GM19043 (cell line): ENCODE results near the gene ZNF292.
"Not testable (repeated sequence)": the region's sequence is repeated elsewhere in the genome, so short reads cannot be mapped to it uniquely, and the experiment has no call there.

Experiments used
- ATAC-seq: cut with Tn5 transposase; IDR thresholded peaks from one replicate; pipeline ENCODE4 v1.9.1; 2021; ENCODE audit warnings: low read depth; ENCODE audit not compliant: unreplicated experiment

ZNF292 gene

GRCh38 chr6:87154993-87155841 is at the start of gene ZNF292:
Gene ZNF292, plus strand, starts transcription at chr6:87155565. Its CDS starts 27 bp downstream, at chr6:87155592.
- peak; percentile 66 for ATAC-seq

DNA sequence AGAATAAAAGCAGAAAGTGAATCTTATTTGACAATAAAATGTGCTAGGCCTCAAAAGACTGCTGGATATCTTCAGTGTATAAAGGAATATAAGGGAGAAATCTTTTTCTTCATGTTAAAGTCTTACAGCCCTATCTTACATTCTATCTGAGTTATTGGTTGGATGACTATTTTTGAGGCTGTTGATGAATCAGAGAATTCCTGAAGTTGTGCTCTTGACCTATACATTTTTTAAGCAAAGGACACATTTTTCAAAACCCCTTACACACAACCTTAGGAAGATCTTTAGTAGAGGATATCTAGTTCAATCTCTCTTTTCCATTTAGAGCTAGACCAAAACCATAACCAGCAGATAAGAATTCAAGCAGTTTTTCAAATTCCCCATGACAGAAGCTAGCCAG is 49.5 kb upstream of the ZNF292 start:
- no peak for ATAC-seq

DNA sequence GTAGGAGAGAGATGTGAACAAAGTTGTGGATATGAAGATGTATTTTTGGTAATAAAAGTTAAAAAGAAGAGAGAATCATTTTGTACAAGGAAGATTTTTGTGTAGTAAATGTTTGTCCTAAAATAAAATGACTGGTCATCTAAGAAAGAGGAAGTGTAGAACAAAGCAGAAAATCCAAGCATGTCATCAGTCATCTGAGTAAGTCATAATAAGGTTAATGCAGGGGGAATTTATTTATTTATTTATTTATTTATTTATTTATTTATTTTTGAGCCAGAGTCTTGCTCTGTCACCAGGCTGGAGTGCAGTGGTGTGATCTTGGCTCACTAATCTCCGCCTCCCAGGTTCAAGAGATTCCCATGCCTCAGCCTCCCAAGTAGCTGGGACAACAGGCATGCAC is 44.7 kb upstream of the ZNF292 start:
- no peak for ATAC-seq

DNA sequence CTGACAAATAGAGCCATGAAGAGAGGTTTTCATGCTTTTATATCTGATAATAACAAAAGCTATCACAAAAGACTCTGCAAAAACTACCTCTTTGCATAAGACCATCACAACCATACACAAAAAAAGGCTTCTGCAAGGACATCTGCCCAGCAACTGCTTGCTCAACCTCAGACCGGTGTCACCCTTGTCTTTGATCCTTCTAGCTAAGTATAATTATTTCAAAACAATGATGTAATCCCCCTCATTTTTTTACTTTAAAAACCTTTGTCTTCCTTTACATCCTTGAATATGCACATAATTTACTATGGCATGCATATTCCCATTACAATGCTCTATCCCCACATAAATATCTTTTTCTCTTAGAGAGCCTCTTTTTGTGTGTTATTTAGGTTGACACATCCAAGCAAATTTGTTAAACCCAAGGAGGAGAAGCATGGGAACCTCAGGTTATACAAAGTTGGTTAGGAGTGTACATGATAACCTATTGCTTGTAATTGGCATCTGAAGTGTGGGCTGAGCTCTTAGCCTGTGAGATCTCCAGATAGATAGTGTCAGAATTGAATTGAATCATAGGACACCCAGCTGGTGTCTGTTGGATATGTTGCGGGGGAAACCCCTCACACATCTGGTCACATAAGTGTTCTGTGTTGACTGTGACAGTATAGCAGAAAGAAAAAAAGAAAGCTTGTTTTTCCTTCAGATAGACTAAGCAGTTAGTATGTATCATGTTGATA is 39.8 kb upstream of the ZNF292 start:
- peak; percentile 92 for ATAC-seq

DNA sequence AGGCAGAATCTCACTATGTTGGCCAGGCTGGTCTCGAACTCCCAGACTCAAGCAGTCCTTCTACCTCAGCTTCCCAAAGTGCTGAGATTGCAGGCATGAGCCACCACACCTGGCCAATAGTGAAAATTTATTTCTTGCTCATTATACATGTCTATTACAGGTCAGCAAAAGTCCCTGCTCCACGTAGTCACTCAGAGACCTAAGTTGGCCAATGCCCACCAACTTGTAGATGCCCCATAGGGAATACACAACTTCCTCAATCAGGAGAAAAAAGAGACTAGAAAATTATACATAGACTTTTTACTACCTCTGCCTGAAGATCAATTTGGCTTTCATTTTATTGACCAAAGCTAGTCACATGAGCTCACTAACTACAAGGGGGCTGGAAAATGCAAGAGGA is 38.4 kb upstream of the ZNF292 start:
- ATAC-seq = no peak

GRCh38 chr6:87118054-87118453 is 37.3 kb upstream of the ZNF292 start:
- no peak for ATAC-seq

- no peak for ATAC-seq
Observed at GRCh38 chr6:87122477-87122876, 32.9 kb upstream of the ZNF292 start.

DNA sequence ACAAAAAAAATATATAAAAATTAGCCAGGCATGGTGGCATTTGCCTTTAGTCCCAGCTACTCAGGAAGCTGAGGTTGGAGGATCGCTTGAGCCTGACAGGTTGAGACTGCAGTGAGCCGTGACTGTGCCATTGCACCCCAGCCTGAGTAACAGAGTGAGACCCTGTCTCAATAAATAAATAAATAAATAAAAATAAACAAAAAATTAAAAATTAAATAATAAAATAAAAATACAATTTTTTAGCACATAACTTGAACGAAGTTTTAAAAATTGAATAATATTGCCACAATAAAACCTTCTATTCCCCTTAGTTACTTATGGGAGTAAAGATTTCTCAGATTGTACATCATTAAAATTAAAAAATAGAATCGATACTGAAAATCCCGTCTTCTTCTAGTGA is 31.3 kb upstream of the ZNF292 start:
- no peak for ATAC-seq

- ATAC-seq = no peak
Observed at GRCh38 chr6:87126501-87126900, 28.9 kb upstream of the ZNF292 start.

- ATAC-seq = no peak
Observed at GRCh38 chr6:87127737-87128136, 27.6 kb upstream of the ZNF292 start.

GRCh38 chr6:87136963-87137362 is 18.4 kb upstream of the ZNF292 start:
- no peak for ATAC-seq

GRCh38 chr6:87139236-87139635 is 16.1 kb upstream of the ZNF292 start:
- ATAC-seq = peak; percentile 68

GRCh38 chr6:87139927-87140326 is 15.4 kb upstream of the ZNF292 start:
- ATAC-seq = not testable (repeated sequence)

GRCh38 chr6:87146363-87146762 is 9.0 kb upstream of the ZNF292 start:
- ATAC-seq = no peak

GRCh38 chr6:87150406-87150805 is 5.0 kb upstream of the ZNF292 start:
- no peak for ATAC-seq

GRCh38 chr6:87151471-87151780 is 3.9 kb upstream of the ZNF292 start:
- no peak for ATAC-seq

DNA sequence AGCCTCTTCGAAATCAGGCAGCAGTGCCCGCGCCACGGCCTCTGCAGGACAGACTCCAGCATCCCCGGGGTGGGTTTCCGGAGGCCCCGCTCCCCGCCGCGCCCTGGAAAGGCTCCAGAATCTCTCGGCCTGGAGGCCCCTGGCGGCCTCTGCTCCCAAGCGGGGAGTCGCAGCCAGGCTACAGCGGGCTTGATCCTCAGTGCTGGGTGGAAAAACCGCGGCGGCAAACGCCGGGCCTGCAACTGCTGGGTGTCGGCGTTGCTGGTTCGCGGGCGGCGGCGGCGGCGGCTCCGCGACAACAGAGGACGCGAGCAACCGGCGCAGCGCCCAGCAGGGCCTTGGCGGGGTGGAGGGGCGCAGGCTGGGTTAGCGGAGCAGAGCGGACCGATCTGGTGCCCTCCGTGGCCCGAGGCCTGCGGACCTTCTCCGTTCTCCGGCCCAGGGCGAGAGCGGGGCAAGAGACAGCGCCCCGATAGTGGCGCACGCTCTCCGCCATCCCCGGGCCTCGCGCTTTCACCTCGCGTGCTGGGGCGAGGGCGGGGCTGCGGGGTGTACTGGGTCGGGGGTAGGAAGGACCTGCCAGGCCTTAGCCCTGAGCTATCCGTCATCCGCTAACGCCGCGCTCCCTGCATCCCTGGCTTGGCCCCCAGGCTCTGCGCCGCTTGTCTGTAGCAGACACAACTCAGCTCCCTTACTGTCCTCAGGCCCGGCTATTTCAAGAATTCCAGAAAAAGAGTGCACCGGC is 3.4 kb upstream of the ZNF292 start:
- ATAC-seq = peak; percentile 23

- no peak for ATAC-seq
Observed at GRCh38 chr6:87152526-87152955, 2.8 kb upstream of the ZNF292 start.

DNA sequence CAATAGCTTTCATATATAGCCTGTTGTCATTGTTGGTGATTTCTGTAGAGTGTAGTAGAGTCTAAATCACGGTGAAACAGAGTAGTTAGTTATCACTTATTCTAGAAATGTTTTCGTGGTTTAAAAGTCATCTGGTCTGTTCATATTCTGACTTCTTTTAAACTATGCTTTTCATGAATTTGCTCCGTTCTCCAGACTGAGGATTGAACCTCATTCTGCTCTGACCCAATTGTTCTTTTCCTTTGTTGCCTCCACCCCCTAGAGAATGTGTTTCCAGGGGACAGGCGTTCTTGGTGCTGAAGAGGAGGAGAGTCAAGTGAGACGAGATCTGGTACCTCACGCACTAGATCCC is 748 bp upstream of the ZNF292 start:
- no peak for ATAC-seq

GRCh38 chr6:87155842-87156815 is 764 bp downstream of the ZNF292 start:
- ATAC-seq = no peak
